Urinary bladder (tissue), 4 donors: Measurements from ENCODE around the gene LARGE1. TPM values are rescaled to one million over a fixed set of nuclear protein-coding genes. Genes with fewer than 3 reads are reported as not detected.
A peak's percentile ranks its signal among the peaks of the same experiment; 100 is the strongest.

Experiments
- DNase-seq: peaks from one replicate; pipeline ENCODE4 v3.0.0-alpha.2; 2015; ENCODE audit errors: extremely low spot score
- H3K27ac ChIP-seq: one replicate; pipeline ENCODE4 v1.5.1; 2013; ENCODE audit warnings: low read depth, mild to moderate bottlenecking, moderate library complexity
- H3K36me3 ChIP-seq: one replicate; pipeline ENCODE4 v1.6.1; 2013; ENCODE audit warnings: mild to moderate bottlenecking, moderate library complexity; ENCODE audit not compliant: insufficient read depth
- H3K4me1 ChIP-seq: one replicate; pipeline ENCODE4 v1.6.1; 2013; ENCODE audit warnings: mild to moderate bottlenecking, moderate library complexity; ENCODE audit not compliant: insufficient read depth
- H3K4me3 ChIP-seq: one replicate; pipeline ENCODE4 v1.5.1; 2013; ENCODE audit warnings: low read depth, low read length
- WGBS: extraction: QIAGEN DNeasy Blood & Tissue Kit; methylation state at CpG from one replicate; pipeline ENCODE4 v1.1.7; 2013; 5-methylcytosine and 5-hydroxymethylcytosine counted together
- polyA plus RNA-seq: library from polyadenylated mRNA; stranded (reverse); fragments of 200-250 nt; gene quantifications from one replicate; pipeline ENCODE4 v1.2.3, GENCODE V29; 2013
- total RNA-seq: library from RNA; depleted of rRNA; stranded (reverse); fragments of >200 nt; gene quantifications from one replicate; pipeline ENCODE4 v1.2.3, GENCODE V29; 2014
- donor health status: healthy with polysubstance abuse.
- donor health status: healthy.

Gene LARGE1
- total and polyA plus RNA-seq, 2 donors = 27.9 to 34.5 TPM

DNA sequence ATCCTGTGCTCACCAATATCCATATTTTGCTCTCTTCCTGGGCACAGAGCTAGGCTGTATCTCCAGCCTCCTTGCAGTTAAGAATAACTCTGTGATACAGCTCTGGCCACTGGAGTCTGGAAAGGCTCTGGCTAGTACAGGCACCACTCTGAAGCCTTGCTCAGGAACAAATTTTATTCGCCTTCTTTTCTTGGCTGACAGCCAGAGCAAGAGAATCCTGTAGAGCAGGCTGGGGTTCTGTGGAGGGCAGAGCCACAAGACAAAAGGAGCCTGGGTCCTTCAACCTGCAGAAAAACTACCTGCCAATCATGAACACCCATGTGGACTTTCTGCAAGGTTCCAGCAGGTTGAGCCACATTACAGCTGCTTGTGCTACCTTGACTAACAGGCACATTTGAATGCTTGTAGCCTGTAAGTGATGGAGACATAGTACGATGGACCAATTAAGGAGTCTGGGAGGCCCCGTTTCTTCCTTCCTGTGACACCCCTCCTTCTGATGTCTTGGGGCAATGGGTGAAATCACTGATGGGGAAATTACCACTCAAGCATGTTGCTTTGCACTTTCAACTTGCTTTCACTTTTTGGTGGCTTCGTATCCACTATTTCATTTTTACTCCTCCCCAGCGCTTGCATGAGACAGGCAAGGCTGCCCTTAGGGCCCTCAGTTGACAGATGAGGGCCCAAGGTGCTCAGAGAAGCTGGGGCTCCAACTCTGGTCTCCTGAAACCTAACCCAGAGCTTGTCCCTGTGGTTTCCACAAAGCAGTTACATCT lies 594.9 kb downstream of the LARGE1 start:
- no peak for DNase-seq
- no peaks in the 10 kb centered on the region for H3K4me1 ChIP-seq
- no peak overlapping the region for H3K4me3 ChIP-seq
- peaks cover 3% of the 10 kb centered on the region for H3K36me3 ChIP-seq
- WGBS = 85% methylated on average over 5 of the region's 5 CpGs
- no peak overlapping the region for H3K27ac ChIP-seq

DNA sequence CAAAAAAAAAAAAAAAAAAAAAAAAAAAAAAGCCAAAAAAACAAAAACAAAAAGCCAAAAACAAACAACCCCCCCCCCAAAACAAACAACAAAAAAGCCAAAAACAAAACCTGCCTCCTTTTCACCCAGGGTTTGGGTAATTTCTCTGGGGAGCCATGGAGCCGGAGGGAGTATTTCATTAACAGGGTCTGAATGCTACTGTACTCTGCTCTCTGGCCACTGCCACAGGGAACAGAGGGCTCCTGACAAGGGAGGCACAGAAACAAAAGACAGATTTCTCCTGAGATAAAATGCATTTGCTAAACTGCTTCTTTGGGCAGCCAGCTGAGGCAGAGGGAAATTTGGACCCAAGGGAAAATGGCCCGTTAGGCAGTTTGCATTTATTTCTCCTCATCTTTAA lies 596.0 kb downstream of the LARGE1 start:
- H3K4me3 ChIP-seq = no peak overlapping the region
- peaks cover 3% of the 10 kb centered on the region for H3K36me3 ChIP-seq
- no peak overlapping the region for H3K27ac ChIP-seq
- no peaks in the 10 kb centered on the region for H3K4me1 ChIP-seq
- WGBS = 90% methylated on average over 2 of the region's 2 CpGs
- no peak for DNase-seq

DNA sequence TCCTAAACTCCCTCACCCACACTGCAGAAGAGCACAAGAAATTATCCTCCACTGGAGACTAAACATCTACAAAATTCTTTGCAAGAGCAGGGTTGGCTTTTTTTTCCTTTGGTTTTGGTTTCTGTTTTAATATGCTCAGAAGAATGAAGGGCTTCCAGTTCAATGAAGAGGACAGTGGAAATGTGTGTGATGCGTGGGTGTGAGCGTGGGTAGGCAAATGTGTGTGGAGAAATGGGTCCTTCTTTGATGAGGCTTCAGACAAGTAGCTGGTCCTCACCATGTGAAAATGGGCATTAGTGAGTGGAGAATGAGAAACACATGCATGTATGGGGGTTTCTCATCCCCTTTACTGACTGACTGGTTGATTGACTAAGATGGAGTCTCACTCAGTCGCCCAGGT lies 598.8 kb downstream of the LARGE1 start:
- DNase-seq = no peak
- H3K27ac ChIP-seq = no peak overlapping the region
- WGBS = 86% methylated on average over 3 of the region's 3 CpGs
- H3K4me3 ChIP-seq = no peak overlapping the region
- H3K4me1 ChIP-seq = no peaks in the 10 kb centered on the region
- H3K36me3 ChIP-seq = peaks cover 3% of the 10 kb centered on the region

DNA sequence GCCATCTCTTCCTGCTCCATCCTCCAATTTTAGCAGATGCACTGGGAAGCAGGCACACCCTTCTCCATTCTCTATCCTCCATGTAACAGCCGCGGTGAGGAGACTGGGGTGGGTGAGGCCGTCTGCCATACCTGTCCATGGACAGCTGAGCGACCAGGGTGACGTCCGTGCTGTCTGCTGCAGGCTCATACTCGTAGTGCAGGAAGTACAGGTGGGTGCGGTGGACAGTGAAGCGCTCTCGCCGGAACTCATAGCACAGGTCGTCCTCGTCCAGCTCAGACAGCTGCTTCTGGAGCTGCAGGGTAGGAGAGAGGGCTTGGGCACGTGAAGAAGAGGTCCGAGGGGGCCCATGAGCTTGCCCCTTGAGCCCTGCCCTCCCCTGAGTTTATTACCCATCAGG lies 604.3 kb downstream of the LARGE1 start:
- Histone ChIP-seq H3K4me3 (no peak overlapping the region), H3K27ac (no peak overlapping the region)
- 94% methylated on average over 15 of the region's 15 CpGs for WGBS

DNA sequence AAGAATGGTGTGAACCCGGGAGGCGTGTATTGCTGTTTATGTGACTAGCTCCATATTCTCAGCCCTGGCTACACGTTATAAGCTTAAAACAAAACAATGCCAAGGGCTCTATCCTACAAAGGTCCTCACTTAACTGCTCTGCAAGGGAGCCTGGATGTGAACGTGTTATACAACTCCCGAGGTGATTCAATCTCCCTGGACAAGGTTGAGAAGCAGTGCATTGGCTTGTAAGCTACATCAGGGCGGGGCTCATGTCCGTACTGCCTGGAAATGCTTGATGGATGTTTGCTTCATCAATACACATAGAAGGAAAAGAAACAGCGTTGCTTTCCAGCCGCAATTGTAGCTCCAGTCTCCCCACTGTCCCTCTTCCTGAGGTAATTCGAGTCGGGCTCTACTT lies 605.2 kb downstream of the LARGE1 start:
- no peak for DNase-seq
- no peaks in the 10 kb centered on the region for H3K4me1 ChIP-seq
- no peak overlapping the region for H3K27ac ChIP-seq
- WGBS = 93% methylated on average over 11 of the region's 11 CpGs
- no peaks in the 10 kb centered on the region for H3K36me3 ChIP-seq
- H3K4me3 ChIP-seq = no peak overlapping the region

More for the DNA sequence above, 604.3 kb downstream of the LARGE1 start:
- no peak for DNase-seq
- H3K4me1 ChIP-seq = no peaks in the 10 kb centered on the region
- H3K36me3 ChIP-seq = no peaks in the 10 kb centered on the region

DNA sequence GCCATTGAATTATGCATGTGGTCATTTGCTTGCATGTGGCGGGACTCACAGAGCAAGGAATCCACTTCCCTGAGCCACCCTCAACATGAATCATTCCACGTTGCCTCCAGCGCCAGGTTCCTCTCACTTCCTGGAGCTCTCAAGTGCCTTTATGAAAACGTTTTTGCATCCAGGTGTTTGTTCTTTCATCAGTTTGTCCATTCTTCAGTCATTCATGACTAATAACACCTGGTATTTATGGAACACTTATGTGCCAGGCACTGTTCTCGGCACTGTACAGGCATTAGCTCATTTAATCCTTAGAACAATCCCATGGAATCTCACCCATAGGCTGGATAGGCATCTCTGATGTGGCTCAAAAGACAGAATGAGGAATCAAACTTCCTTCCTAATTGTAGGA lies 606.0 kb downstream of the LARGE1 start:
- H3K36me3 ChIP-seq = no peaks in the 10 kb centered on the region
- no peaks in the 10 kb centered on the region for H3K4me1 ChIP-seq
- 86% methylated on average over 5 of the region's 5 CpGs for WGBS
- no peak overlapping the region for H3K4me3 ChIP-seq
- no peak for DNase-seq
- H3K27ac ChIP-seq = no peak overlapping the region

DNA sequence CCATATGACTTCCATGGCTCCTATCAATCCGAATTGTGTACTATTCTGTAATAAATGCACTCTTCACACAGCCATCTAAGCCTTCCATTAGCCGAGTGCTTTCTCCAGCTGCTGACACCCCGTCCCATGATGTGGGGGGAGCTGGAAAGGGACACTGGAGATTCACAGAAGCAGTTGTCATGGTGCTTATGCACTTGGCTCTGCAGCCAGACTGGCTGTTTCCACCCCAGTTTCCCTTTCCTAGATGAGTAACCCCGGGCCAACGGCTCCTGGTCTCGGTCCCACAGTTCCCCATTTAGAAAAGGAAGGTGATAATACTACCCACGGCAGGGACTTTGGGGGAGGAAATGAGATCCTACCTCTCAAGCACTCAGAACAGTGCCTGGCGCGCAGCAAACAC lies 617.2 kb downstream of the LARGE1 start:
- no peak for DNase-seq
- Histone ChIP-seq H3K4me1 (no peaks in the 10 kb centered on the region), H3K36me3 (no peaks in the 10 kb centered on the region), H3K4me3 (no peak overlapping the region), H3K27ac (no peak overlapping the region)
- WGBS = 76% methylated on average over 9 of the region's 9 CpGs

DNA sequence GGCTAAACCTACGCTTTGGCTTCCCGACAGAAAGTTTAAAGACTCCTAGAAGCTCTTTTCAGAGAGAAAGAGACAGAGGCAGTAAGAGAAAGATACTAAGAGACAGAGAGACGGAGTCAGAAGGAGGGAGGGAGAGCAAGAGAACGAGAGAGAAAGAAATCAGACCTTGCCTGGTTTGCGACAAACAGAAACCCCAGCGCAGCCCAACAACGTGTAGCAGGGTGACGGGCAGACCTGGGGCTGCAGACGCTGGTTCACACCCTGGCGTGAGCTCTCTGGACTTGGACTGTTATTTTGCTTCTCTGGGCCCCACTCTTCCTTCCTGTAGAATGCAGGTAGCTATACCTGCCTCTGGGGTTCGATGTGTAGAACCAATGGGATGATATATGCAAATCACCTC lies 617.7 kb downstream of the LARGE1 start:
- Histone ChIP-seq H3K36me3 (no peaks in the 10 kb centered on the region), H3K4me1 (no peaks in the 10 kb centered on the region), H3K4me3 (no peak overlapping the region), H3K27ac (no peak overlapping the region)
- WGBS = 66% methylated on average over 11 of the region's 11 CpGs
- DNase-seq = no peak

DNA sequence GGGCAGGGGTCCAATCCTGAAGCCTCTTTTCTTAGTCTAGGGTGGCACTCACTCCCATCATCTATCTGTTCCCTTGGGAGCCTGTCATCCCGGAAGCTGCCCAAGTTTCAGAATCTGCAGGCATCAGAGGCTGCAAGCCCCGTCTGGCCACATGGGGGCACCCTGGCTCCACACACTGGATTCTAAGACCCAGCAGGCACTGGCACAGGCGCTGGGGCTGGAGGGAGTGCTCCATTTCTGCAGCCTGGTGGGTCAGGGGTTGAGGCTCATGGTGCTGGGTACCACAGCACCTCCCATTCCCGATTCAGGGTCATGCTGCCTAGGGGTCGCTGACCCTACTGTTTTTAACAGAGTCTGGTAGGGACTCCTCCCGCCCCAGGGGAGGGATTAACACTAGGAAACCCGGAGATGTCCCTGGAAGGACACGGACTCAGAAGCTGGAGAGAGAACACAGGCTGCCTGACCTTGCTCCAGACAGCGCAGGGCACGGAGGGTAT lies 618.2 kb downstream of the LARGE1 start:
- no peak overlapping the region for H3K27ac ChIP-seq
- WGBS = 18% methylated on average over 10 of the region's 10 CpGs
- DNase-seq = peak; percentile 23
- no peaks in the 10 kb centered on the region for H3K4me1 ChIP-seq
- H3K4me3 ChIP-seq = no peak overlapping the region
- H3K36me3 ChIP-seq = no peaks in the 10 kb centered on the region

DNA sequence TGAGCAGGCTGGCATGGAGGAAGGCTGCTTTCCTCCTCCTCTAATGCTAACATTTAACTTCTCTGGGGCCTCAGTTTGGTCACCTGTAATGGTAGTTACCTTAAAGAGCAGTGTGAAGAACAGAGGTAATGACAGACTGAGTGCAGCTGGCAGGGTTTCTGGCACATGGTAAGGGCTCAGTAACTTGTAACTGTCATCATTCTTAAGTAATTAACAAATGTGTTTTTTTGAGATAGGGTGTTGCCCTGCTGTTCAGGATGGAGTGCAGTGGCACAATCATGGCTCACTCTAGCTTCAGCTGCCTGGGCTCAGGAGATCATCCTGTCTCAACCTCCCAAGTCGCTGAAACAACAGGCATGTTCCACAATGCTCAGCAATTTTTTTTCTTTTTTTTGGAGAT lies 620.1 kb downstream of the LARGE1 start:
- Histone ChIP-seq H3K27ac (no peak overlapping the region), H3K36me3 (no peaks in the 10 kb centered on the region), H3K4me3 (no peak overlapping the region), H3K4me1 (no peaks in the 10 kb centered on the region)
- DNase-seq = no peak
- WGBS = 84% methylated on average over 1 of the region's 1 CpG

DNA sequence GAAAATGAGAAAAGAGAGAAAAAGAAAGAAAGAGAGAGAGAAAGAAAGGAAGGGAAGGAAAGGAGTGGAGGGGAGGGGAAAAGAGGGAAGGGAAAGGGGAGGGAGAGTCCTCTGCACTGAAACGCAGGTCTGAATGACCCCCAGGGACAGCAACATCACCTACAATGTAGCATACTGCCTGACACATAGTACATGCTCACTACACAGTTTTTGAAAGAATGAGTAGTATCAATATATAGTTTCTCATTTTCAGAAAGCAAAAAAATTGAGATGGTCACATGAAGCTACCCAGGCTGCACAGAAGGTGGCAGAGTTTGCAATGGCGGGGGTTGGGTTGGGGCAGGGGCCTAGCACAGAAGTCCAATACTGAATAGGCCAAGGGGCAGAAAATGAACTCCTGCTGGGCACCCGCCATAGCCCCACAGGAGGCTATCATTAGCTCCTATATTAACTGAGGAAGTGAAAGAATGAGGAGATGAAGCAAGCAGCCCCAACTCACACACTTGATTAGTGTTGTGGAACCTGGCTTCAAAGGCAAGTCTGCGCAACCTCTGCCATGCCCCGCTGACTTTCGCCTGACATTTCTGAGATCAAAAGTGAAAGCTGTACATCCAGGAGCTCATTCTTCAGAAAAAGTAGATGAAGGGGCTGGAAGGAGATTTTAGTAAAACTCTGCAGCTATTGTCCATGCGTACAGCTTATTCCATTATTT lies 620.9 kb downstream of the LARGE1 start:
- H3K27ac ChIP-seq = no peak overlapping the region
- H3K4me1 ChIP-seq = no peaks in the 10 kb centered on the region
- 86% methylated on average over 7 of the region's 7 CpGs for WGBS
- H3K36me3 ChIP-seq = no peaks in the 10 kb centered on the region
- no peak for DNase-seq
- no peak overlapping the region for H3K4me3 ChIP-seq

DNA sequence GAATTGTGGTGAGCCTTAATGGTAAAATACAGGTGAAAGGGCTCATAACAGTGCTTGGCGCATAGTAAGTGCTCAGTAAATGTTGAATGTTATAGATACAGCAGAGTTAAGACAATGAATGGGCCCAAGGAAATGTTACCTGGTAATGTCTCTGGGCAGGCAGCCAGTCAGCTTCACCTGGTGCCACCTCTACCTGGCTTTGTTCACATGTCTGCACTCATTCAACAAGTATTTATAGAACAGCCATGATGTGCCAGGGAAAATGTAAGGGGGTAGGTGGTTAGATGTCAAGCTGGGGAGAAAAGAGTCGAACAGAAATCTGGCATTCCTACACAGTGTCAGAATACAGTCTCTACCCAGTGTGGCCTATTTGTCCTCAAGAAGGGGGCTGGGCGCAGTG lies 623.3 kb downstream of the LARGE1 start:
- H3K36me3 ChIP-seq = no peaks in the 10 kb centered on the region
- no peaks in the 10 kb centered on the region for H3K4me1 ChIP-seq
- WGBS = 80% methylated on average over 3 of the region's 3 CpGs
- H3K4me3 ChIP-seq = no peak overlapping the region
- DNase-seq = no peak
- H3K27ac ChIP-seq = no peak overlapping the region

DNA sequence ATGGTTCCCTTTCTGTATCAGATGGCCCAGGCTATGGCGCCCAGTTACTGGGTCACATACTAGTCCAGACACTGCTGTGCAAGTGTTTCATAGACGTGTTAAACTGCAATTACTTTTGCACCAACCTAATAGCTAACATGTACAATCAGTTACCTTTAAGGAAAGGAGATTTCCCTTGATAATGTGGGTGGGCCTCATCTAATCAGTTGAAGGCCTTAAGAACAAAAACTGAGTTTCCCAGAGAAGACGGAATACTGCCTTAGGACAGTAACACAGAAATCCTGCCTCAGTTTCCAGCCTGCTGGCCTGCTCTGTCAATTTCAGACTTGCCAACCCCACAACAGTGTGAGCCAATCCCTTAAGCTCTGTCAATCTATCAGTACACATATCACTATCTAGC lies 632.2 kb downstream of the LARGE1 start:
- Histone ChIP-seq H3K36me3 (no peaks in the 10 kb centered on the region), H3K4me1 (no peaks in the 10 kb centered on the region), H3K4me3 (no peak overlapping the region), H3K27ac (no peak overlapping the region)
- no peak for DNase-seq
- WGBS = 93% methylated on average over 3 of the region's 3 CpGs

DNA sequence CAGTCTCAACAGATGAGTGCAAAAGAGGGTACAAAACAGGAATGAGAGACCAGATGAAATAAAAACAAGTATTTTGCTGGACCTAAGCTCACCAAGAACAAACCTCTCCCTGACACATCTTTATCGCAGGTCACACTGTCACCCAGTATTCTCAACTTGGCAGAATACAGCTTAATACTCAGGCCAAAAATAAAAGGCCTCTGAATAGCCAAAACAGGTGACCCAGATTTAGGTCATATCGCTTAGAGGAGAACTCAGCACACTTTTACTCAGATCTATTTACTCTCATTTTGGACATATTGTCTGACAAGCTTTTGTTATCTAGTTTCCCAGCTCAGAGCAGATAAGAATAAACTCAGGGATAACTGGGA lies 645.2 kb downstream of the LARGE1 start:
- H3K4me1 ChIP-seq = no peaks in the 10 kb centered on the region
- H3K4me3 ChIP-seq = no peak overlapping the region
- H3K36me3 ChIP-seq = peaks cover 2% of the 10 kb centered on the region
- WGBS = 91% methylated on average over 2 of the region's 2 CpGs
- no peak overlapping the region for H3K27ac ChIP-seq
- no peak for DNase-seq
